Omental fat pad (tissue), 4 donors: ENCODE measurements around the gene KCNMB2. TPM values are rescaled to one million over a fixed set of nuclear protein-coding genes. Genes with fewer than 3 reads are reported as not detected.

Source experiments
- ATAC-seq: fragments of 150-250 bp; one replicate; pipeline ENCODE4 v1.9.1; 2016; ENCODE audit warnings: mild to moderate bottlenecking, moderate library complexity; ENCODE audit not compliant: low FRiP score
- DNase-seq: peaks from one replicate; pipeline ENCODE4 v3.0.0-alpha.2; 2019; ENCODE audit warnings: low spot score
- CTCF ChIP-seq, 3 donors: fragments of 450-650 bp; IDR thresholded peaks; one replicate each; pipeline ENCODE4 v1.5.1; 2016 to 2017; ENCODE audit warnings: antibody characterized with exemption in 3 of 3, mild to moderate bottlenecking in 3 of 3, moderate library complexity in 2 of 3
- total RNA-seq, 4 donors: library from RNA; depleted of rRNA; stranded (reverse); fragments of >200 nt; gene quantifications; one replicate each; pipeline ENCODE4 v1.1.0, GENCODE V29; 2016

KCNMB2 gene
- total RNA-seq, 4 donors from 2014 or later, result 0.24 to 0.65 TPM; not detected in 2

- DNase-seq, result no peak
- no peak for TF ChIP-seq CTCF (IDR thresholded peaks at IDR 0.05)
- no peak for ATAC-seq
These were observed 32.7 kb downstream of the KCNMB2 start for GRCh38 chr3:178568911-178569310.

GRCh38 chr3:178569826-178570225 is 33.6 kb downstream of the KCNMB2 start:
- no peak for DNase-seq
- no peak for TF ChIP-seq CTCF (IDR thresholded peaks at IDR 0.05)
- no peak for ATAC-seq

GRCh38 chr3:178583963-178584575 is 47.8 kb downstream of the KCNMB2 start:
- TF ChIP-seq CTCF (IDR thresholded peaks at IDR 0.05), result no peak
- ATAC-seq (peak; percentile 44), DNase-seq (no peak)

- ATAC-seq, result no peak
- no peak for TF ChIP-seq CTCF (IDR thresholded peaks at IDR 0.05)
- no peak for DNase-seq
These were observed 48.6 kb downstream of the KCNMB2 start for GRCh38 chr3:178584722-178585380.

GRCh38 chr3:178585454-178585853 is 49.2 kb downstream of the KCNMB2 start:
- DNase-seq (no peak), ATAC-seq (no peak)
- no peak for TF ChIP-seq CTCF (IDR thresholded peaks at IDR 0.05)

GRCh38 chr3:178586076-178586475 is 49.8 kb downstream of the KCNMB2 start:
- ATAC-seq (no peak), DNase-seq (no peak)
- no peak for TF ChIP-seq CTCF (IDR thresholded peaks at IDR 0.05)

- TF ChIP-seq CTCF (IDR thresholded peaks at IDR 0.05), result no peak
- DNase-seq (no peak), ATAC-seq (no peak)
These were observed 52.4 kb downstream of the KCNMB2 start for GRCh38 chr3:178588628-178589027.
